Thoracic aorta (tissue), 2 donors: ENCODE results near the gene ZHX3. TPM values are rescaled to one million over a fixed set of nuclear protein-coding genes. Genes with fewer than 3 reads are reported as not detected.
"Not testable (repeated sequence)": the region's sequence is repeated elsewhere in the genome, so short reads cannot be mapped to it uniquely, and the experiment has no call there.

ENCODE experiments used
- ATAC-seq: fragments of 150-250 bp; one replicate; pipeline ENCODE4 v1.8.0; 2017; ENCODE audit warnings: low read depth; ENCODE audit not compliant: insufficient number of reproducible peaks, low FRiP score
- DNase-seq: peaks from one replicate; pipeline ENCODE4 v3.0.0-alpha.2; 2020; ENCODE audit warnings: low spot score
- H3K27ac ChIP-seq, 2 donors: fragments of 200-600 bp; sonication (generic); 1 replicate in 1 of 2; 2 replicates in 1 of 2; pipeline ENCODE4 v1.5.1; 2016; ENCODE audit warnings: mild to moderate bottlenecking in 2 of 2, moderate library complexity in 2 of 2
- H3K27me3 ChIP-seq: fragments of 200-600 bp; sonication (generic); replicated peaks from 2 replicates; pipeline ENCODE4 v1.6.0; 2016; ENCODE audit warnings: mild to moderate bottlenecking; ENCODE audit not compliant: insufficient read depth
- H3K36me3 ChIP-seq: fragments of 200-600 bp; sonication (generic); one replicate; pipeline ENCODE4 v1.5.1; 2016
- H3K4me1 ChIP-seq, 2 donors: fragments of 200-600 bp; sonication (generic); 1 replicate in 1 of 2; 2 replicates in 1 of 2; pipeline versions ENCODE4 v1.5.1 to v1.6.0; 2016; ENCODE audit warnings: low read depth in 2 of 2, mild to moderate bottlenecking in 1 of 2; ENCODE audit not compliant: control insufficient read depth in 1 of 2
- H3K4me3 ChIP-seq: fragments of 200-600 bp; sonication (generic); 2 replicates; pipeline ENCODE4 v1.5.1; 2016; ENCODE audit warnings: mild to moderate bottlenecking
- H3K9me3 ChIP-seq: fragments of 200-600 bp; sonication (generic); 2 replicates; pipeline ENCODE4 v1.5.1; 2016
- CTCF ChIP-seq: fragments of 200-600 bp; sonication (generic); IDR thresholded peaks from one replicate; pipeline ENCODE4 v1.5.1; 2019; ENCODE audit warnings: antibody characterized with exemption
- total RNA-seq, 2 donors: library from RNA; depleted of rRNA; stranded (reverse); fragments of >200 nt; gene quantifications; one replicate each; pipeline versions ENCODE4 v1.1.0 to v1.2.3, GENCODE V29; 2016

ZHX3 gene
- total RNA-seq, 2 donors from 2014 or later: 60.8 to 74.9 TPM

DNA sequence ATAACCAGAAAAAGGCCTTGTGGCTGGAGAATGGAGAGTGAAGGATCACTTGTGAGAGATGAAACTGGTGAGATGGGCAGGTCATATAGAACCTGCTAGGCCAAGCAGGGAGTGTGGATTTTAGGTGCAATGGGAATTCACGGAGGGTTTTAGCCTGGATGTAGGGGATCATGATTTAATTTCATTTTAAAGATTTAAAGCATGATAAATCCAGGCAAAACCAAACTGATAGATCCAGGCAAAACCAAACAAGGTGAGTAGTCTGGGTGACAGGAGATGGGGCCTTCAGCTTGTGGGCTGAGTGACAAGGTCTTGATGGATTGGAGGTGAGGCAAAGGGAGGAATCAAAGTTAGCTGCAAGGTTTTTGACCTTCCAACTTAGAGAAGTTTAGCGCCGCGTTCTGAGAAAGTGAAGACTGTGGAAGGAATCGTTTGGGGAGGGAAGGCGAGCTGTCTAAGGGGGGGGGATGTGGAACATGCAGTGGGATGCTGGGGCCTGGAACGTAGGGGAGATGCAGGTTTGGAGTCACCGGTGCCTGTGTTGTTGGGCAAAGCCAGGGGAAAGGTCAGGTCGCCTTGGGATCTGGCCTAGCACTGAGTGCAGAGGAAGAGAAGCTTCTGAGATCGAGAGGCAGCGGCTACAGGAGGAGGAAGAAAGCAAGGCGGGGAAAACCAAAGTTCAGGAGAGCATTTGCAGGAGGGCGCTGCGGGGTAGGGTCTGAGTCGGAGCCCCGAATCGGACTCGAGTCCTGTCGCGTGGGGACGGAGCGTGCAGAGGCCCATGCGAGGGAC lies 181.4 kb downstream of the ZHX3 start:
- H3K4me3 ChIP-seq: peak overlapping the region; percentile 92
- H3K9me3 ChIP-seq: no peaks in the 10 kb centered on the region
- H3K36me3 ChIP-seq: no peaks in the 10 kb centered on the region
- TF ChIP-seq CTCF: no peak
- ATAC-seq (no peak), DNase-seq (no peak)
- H3K27ac ChIP-seq: peak overlapping the region; percentile 92 to 94
- no peaks in the 10 kb centered on the region for H3K27me3 ChIP-seq
- peaks cover 6 to 33% of the 10 kb centered on the region in 2 donors for H3K4me1 ChIP-seq

DNA sequence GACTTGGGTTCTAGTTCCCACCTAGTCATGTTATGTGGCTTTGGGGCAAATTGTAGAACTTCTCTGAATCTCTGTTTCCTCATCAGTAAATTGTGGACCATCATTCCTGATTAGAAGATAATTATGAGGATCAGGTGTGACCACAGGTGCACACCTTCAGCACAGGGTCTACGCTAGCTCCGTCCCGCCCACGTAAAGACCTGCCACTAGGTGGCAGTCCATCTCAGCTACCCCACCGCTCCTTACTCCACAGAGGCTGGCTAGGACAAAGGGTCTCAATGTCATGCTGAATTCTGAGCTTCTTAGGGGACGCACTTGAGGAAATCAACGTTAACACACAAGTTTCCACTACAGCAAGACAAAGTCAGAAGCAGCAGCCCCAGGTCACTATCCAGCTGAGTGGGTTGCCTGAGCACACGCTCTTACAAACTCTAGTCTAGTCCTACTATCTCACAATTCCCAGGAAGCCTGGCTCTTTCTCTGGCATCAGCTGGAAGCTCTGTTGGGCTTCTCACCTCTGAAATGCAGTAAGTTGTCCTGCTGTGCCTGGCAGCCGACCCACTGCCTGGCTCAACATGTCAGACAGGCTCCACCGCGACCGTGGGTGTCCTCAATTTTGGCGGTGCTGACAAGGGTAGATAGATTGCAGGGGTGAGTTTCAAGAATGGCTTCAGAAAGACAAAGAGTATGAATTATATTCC lies 182.2 kb downstream of the ZHX3 start:
- no peaks in the 10 kb centered on the region for H3K9me3 ChIP-seq
- peak; percentile 44 for TF ChIP-seq CTCF
- H3K27me3 ChIP-seq: no peaks in the 10 kb centered on the region
- peaks cover 6 to 25% of the 10 kb centered on the region in 2 donors for H3K4me1 ChIP-seq
- no peak for DNase-seq
- H3K36me3 ChIP-seq: no peaks in the 10 kb centered on the region
- no peak overlapping the region for H3K27ac ChIP-seq
- no peak for ATAC-seq
- H3K4me3 ChIP-seq: no peak overlapping the region

DNA sequence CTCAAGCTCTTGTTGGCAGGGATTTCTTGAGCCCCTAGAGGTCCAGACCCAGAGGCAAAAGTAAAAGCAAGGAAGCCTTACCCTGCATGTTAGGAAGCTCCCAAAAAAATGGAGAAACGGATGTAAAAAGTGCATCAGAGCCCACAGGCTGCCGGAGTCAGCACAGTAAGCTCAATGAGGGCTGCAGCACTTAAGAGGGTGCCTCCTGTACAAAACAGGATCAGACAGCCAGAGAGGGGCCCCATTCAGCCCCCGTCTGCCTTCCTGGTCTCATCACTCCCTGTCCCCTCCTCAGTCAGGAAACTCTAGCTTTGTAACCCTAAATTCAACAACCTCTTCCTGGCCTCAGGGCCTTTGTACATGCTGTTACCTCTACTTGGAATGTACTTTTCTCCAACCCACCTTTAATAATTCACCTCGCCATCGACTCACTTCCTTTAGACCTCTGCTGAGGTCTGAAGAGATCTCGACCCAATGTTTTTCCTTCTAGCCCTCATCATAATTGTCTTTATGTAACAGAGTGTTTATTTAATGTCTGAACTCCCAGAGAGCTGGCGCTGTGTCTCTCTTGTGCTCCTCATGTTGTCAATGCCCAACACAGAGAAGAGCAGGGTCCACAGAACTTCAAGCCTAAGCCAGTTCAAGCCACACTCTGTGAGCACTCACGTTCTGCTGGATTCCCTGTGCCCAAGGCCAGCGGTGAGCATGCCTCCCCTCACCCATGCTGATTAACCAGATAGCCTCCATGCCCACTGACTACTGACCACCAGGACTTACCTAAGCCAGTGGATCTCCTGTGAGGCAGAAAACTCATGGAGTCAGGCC lies 183.0 kb downstream of the ZHX3 start:
- H3K9me3 ChIP-seq: no peaks in the 10 kb centered on the region
- H3K27ac ChIP-seq: no peak overlapping the region
- no peak for ATAC-seq
- no peaks in the 10 kb centered on the region for H3K36me3 ChIP-seq
- no peak for TF ChIP-seq CTCF
- peaks cover 6 to 17% of the 10 kb centered on the region in 2 donors for H3K4me1 ChIP-seq
- DNase-seq: no peak
- no peak overlapping the region for H3K4me3 ChIP-seq
- no peaks in the 10 kb centered on the region for H3K27me3 ChIP-seq

- ATAC-seq (no peak), DNase-seq (no peak)
Measured at GRCh38 chr20:41133709-41134361, 183.7 kb downstream of the ZHX3 start.

DNA sequence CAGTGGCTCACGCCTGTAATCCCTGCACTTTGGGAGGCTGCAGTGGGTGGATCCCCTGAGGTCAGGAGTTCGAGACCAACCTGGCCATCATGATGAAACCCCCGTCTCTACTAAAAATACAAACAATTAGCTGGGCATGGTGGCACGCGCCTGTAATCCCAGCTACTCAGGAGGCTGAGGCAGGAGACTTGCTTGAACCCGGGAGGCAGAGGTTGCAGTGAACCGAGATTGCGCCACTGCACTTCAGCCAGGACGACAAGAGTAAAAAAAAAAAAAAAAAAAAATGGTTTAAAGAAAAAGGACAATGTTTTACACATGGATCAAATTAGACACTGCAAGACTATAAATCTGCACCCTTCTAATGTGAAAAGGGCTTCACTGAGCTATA lies 185.1 kb downstream of the ZHX3 start:
- DNase-seq, ATAC-seq, H3K27me3 ChIP-seq, H3K9me3 ChIP-seq, H3K4me1 ChIP-seq, H3K4me3 ChIP-seq, H3K27ac ChIP-seq, H3K36me3 ChIP-seq: not testable (repeated sequence)

More at GRCh38 chr20:41133709-41134361, 183.7 kb downstream of the ZHX3 start:
- H3K4me1 ChIP-seq: peaks cover 0 to 10% of the 10 kb centered on the region in 2 donors
- no peaks in the 10 kb centered on the region for H3K9me3 ChIP-seq
- H3K36me3 ChIP-seq: no peaks in the 10 kb centered on the region
- no peak overlapping the region for H3K27ac ChIP-seq
- H3K4me3 ChIP-seq: no peak overlapping the region
- TF ChIP-seq CTCF: no peak
- H3K27me3 ChIP-seq: no peaks in the 10 kb centered on the region
